NCI-H2227 (cell line): ENCODE data around the gene HNRNPUL1.
"Not testable (repeated sequence)": the region's sequence is repeated elsewhere in the genome, so short reads cannot be mapped to it uniquely, and the experiment has no call there.

Source experiments
- DNase-seq: peaks from one replicate; lab custom pipeline; 2025; ENCODE audit not compliant: unreplicated experiment; lab: John Stamatoyannopoulos, UW

The HNRNPUL1 gene

DNA sequence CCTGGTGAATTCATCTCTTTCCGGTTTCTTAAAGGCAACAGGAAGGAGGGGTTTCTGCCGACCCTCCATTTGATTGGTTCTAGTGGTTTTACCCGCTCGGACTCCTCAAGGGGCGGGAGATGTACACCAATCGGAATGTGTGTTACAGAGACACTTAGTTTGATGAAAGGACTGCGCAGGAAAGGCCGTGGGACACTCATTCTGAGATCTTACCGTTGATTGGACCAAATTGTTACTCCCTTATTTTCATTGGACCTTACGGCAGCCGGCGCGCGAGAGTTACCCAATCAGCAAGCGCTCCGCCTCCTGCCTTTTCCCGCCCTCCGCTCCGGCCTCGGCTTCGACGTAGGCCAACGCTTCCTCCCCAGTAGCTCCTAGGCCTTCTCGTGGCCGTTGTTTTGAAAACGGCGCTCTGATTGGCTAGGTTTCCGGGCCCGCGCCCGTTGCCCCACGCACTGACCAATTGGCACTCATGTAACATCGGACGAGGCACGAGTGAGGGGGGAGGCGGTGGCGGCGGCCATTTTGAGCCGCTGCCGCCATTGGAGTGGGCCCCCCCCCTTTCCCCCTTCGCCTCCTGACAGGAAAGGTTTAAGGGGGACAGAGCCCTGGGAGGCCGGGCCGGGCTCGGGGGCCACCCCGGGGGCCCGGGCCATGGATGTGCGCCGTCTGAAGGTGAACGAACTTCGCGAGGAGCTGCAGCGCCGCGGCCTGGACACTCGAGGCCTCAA is at the start of gene HNRNPUL1:
Gene HNRNPUL1 (plus strand): TSS at position 523 of the 731 bp plus-strand sequence. CDS start 132 bp downstream, at position 655.
- DNase-seq = peak; percentile 100

DNA sequence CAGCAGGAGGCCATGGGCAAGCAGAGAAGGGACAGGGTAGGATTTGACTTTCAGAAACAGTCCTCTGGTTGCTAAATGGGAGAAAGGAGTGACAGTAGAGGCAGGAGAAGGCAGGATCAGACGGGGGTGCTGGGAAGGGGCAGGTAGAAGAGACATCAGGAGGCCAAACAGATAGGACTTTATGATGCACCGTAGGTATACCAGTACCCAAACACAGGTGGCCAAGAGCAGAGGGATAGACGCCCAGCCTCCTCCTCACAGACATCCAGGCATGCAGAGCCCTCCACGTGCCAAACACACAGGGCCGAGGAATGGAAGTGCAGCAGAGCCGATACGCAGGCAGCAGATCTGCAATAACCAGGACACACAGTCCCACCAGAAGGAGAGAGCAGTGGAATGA is 46.4 kb upstream of the HNRNPUL1 start:
- DNase-seq = no peak

DNA sequence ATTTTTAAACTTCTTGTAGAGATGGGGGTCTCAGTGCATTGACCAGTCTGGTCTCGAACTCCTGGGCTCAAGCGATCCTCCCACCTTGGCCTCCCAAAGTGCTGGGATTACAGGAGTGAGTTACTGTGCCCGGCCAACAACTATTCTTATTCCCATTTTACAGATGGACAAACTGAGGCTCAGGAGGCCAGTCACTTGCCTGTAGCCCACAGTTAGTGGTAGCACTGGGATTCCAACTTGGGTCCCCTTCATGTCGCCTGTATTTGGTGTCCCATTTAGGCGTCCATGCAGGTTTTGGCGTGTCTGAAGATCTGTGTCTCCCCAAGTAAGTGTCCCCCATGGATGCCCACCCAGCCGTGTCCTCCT is 45.9 kb upstream of the HNRNPUL1 start:
- no peak for DNase-seq

DNA sequence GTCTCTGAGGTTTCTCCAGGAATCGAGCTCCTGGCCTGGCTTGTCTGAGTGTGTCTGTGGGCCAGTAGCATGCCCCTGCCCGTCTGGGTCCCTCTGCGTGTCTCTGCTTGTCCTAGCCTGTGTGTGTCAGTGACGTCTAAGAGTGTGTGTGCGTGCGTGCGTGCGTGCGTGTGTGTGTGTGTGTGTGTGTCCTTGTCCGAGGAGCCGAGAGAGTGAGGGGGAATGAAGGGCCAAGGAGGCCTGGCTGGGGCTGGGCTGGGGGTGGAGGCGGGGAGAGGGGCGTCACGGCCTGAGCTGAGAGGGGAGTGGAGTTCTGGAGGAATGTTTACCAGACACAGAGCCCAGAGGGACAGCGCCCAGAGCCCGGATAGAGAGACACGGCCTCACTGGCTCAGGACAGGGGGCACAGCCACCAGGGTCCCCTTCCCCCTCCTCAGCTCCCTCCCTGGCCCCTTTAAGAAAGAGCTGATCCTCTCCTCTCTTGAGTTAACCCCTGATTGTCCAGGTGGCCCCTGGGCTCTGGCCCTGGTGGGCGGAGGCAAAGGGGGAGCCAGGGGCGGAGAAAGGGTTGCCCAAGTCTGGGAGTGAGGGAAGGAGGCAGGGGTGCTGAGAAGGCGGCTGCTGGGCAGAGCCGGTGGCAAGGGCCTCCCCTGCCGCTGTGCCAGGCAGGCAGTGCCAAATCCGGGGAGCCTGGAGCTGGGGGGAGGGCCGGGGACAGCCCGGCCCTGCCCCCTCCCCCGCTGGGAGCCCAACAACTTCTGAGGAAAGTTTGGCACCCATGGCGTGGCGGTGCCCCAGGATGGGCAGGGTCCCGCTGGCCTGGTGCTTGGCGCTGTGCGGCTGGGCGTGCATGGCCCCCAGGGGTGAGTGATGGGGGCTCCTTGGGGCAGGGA is 45.3 kb upstream of the HNRNPUL1 start, which contains the start of gene AXL:
Gene AXL (plus strand): TSS at position 609 of the 893 bp plus-strand sequence. CDS start 170 bp downstream, at position 779.
- DNase-seq = peak; percentile 70

DNA sequence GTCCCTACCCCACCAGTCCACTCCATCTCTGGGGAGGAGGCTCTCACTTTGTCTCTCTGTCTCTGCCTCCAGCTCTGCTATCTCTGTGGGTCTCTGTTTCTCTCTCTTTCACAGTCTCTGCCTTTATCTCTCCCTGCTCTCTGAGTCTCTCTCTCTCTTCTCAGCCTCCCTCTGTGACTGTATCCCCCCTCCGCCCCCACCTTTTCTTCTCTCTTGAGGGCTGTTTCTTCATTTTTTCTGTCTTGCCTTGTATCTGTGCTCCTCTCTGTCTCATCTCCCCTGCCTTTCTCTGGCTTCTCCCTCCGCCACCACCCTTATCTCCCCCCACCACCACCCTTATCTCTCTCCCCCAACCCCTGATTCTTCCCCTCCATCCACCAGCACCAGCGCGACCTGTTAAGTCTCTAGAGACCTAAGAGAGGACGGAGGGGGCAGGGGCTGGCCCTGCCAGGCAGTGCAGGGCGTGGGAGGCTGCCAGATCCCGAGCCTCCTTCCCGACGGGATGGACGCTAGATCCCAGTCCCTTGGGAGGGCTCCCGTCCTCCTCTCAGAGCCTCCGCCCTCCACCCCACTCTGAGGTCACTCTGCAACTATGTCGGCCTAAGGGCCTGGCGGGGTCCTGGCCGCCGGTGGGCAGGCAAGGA is 44.1 kb upstream of the HNRNPUL1 start:
- no peak for DNase-seq

DNA sequence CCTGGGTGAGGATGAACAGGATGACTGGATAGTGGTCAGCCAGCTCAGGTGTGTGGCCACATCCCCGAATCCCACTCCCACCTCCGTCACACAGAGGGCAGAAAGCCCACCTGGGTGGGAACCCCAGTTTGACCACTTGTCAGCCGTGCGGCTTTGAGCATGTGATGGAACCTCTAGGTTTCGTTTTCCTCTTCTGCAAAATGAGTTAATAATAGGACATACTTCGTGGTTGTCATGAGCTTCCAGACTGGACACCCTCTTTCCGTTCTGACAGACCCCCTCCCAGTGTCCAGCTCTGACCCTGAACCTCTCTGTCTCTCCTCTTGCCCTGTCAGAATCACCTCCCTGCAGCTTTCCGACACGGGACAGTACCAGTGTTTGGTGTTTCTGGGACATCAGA is 43.4 kb upstream of the HNRNPUL1 start:
- DNase-seq = no peak

DNA sequence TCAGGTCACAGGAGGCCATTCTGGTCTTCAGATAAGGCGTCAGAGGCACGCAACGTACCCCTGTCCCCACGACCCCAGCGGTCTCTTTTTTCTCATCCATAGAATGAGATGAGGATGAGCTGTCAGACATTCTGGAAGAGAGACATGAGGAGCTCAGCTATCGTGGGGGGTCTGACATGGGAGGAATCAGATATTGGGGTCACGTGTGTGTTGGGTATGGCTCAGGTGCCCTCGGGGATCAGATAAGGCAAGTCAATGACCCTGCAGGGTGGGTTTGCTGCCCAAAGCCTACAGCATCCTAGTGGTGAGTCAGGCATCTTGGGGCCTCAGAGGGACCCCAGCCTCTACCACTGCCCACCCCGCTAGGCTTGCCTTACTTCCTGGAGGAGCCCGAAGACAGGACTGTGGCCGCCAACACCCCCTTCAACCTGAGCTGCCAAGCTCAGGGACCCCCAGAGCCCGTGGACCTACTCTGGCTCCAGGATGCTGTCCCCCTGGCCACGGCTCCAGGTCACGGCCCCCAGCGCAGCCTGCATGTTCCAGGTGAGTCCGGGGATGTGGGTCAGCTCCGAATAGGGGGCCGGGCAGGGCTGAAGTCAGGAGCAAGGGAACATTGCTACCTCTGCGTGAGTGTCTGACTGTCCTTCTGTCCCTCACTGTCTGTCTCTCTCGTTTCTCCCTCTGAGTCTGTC is 42.5 kb upstream of the HNRNPUL1 start:
- DNase-seq = no peak

DNA sequence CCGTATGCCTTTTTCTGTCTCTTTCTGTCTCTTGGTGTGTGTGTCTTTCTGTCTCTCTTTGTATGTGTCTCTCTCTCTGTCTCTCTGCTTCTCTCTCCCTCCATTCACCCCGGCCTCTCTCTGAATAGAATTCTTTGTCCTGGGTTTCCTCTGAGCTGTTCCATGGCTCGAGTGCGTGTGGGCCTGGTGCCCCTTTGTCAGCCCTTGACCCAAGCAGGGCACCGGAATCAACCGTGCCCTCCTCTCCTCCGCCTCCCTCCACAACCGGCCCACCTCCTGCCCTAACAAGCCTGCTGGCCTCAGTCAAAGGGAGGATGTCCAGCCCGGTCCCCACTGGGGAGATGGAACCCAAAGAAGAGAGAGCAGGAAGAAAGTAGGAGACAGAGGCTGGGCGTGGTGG is 41.9 kb upstream of the HNRNPUL1 start:
- no peak for DNase-seq

DNA sequence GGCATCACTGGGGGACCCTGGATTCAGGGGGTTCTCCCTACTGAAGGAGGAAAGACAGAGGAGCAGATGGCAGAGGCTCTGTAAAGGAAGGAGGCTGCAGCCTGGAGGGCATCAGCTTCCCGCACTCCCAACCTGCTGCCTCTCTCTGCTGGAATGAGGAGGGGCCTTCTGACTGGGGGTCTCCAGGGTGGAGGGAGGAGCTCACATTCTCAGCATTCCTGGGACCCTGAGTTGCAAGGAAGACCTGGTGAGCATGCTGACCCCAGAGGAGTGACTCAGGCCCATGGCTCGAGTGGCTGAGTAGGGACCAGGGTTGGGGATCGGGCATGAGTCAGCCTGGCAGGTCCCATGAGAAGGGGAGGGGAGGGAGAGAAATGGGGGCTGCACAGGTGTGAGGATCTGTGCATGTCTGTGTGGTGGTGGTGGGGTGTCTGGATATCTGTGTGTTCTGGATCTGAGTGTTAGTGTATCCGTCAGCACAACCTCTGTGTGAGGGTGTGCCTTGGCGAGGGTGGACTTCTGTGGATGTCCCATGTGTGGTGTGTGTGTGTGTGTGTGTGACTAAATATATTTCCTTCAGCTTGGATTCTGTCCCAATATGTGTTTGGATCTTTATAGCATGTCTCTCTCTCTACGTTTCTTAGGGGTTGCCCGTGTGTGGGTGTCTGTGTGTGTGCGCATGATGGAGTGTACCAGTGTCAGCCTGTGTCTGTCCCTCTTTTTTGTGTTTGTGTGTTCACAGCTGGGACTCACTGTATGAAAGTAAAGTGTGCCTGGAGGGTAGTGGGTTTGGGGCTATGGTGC is 40.5 kb upstream of the HNRNPUL1 start:
- DNase-seq = no peak

DNA sequence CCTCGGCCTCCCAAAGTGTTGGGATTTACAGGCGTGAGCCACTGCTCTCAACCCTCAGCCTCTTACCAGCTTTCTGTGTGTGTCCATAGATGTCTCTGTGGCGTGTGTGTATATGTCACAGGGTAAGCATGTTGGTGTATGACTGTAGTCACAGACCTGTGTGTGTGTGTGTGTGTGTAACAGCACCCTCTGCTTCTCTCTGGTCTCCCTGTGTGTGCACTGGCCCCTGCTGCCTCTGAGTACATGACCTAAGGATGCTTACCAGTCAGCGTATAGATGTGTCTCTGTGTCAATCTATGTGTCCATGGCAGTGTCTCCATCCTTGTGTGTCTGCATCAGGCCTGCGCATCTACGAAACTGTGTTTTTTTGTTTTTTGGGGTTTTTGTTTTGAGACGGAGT is 39.5 kb upstream of the HNRNPUL1 start:
- DNase-seq = no peak

DNA sequence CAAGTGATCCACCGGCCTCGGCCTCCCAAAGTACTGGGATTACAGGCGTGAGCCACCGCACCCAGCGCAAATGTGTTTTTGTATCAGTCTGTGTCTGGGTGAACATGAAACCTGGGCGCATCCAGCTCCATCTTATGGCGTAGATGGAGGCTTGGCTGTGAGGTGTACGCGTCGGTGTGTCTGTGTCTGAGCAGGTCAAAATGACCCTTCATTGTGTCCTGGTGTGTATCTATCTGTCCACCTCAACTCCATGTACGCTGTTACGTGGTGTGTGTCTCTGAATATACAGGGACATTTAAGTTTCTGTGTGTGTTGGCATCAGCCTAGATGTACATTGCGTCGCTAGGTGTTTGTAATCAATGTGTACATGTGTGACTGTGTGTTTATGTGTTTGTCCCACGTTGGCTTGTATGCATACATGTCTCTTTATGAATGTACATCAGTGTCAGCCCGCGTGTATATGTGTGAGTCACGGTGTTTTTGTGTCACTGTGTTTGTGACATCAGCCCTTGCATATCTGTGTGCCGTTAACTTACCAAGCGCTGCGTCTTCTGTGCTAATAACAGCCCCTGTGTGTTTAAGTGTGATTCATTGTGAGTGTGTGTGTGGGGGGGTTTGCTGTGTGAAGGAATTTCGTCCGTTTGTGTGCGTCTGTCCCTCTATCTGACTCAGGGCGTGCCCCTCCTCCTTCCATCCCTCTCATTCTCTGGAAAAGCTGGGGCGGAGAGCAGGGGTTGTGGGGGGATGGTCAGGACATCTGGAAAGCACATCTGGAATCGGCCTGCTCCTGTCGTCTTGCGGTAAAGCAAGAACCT is 38.7 kb upstream of the HNRNPUL1 start:
- DNase-seq = no peak

DNA sequence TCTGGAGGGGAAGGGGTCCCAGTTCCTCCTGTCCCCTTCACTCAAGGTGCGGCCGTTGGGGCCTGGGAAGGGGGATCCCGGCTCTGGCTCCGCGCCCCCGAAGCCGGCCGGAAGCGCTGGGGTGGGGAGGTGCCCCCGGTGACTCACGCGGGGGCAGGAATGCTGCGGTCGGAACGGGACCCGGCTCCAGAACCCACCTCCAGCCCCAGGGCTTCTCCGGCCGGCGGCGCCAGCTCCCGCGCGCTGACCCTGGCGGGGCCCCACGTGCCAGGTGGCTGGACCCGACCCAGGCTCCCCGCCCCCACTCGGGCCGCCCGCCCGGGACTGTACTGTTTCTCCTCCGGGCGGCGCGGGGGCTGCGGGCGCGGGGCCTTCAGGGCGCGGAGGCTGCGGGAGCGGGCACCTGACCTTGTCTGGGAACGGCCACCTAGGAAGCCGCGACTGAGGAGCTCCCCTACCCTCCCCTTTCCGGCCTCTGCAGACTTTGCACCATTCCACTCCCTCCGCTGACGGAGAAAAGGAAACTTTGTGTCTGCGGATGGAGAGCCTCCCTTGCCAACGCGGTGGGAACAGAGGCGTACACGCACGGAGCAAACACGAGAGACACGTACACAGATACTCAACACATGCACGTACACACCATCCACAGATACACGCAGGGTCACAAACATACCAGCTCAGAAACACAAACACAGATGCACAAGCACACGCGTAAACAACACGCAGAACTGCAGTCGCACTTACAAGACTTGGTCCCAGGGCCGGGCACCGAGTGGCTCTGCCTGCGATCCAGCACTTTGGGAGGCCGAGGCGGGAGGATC is 37.9 kb upstream of the HNRNPUL1 start:
- peak; percentile 63 for DNase-seq

DNA sequence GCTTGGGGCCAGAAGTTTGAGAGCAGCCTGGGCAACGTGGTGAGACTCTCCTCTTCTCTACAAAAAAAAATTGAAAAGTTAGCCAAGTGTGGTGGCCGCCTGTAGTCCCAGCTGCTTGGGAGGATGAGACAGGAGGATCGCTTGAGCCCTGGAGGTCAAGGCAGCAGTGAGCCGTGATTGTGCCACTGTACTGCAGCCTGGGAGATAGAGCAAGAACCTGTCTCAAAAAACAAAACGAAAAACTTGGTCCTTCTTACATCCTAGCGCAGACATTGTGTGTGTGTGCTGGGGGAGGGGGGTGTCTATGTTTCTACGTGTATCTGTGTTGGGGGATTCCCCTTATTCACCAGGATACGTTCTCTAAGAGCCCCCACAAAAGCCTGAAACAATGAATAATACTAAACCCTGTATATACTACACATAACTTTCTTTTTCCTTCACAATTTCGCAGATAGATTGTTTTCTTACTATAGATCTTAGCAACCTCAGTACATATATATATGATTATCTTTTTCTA is 37.2 kb upstream of the HNRNPUL1 start:
- DNase-seq = no peak

DNA sequence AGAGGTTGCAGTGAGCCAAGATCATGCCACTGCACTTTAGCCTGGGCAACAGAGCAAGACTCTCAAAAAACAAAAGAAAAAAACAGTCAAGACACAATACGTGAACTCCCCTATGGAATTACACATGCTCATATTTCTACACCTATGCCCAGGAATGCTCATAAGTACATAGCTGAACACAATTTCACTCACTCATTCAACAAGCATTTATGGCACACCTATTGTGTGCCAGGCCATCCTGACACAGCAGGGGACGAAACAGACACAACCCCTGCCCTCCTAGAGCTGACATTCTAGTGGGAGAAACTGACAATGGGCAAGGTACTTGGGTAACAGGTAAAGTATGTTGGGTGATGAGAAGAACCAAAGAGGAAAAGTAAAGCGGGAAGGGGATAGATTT is 35.7 kb upstream of the HNRNPUL1 start:
- DNase-seq = no peak

DNA sequence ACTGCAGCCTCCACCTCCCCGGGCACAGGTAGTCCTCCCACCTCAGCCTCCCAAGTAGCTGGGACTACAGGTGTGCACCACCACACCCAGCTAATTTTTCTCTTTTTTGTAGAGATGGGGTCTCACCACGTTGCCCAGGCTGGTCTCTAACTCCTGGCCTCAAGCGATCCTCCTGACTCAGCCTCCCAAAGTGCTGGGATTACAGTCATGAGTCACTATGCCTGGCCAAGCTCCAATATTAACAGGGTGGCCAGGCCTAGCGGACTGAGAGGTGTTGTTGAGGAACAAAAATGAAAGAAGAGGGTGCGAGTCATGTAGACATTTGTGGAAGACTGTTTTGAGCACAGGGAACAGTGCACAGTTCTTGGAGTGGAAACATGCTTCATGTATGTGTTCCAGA is 34.8 kb upstream of the HNRNPUL1 start:
- not testable (repeated sequence) for DNase-seq

DNA sequence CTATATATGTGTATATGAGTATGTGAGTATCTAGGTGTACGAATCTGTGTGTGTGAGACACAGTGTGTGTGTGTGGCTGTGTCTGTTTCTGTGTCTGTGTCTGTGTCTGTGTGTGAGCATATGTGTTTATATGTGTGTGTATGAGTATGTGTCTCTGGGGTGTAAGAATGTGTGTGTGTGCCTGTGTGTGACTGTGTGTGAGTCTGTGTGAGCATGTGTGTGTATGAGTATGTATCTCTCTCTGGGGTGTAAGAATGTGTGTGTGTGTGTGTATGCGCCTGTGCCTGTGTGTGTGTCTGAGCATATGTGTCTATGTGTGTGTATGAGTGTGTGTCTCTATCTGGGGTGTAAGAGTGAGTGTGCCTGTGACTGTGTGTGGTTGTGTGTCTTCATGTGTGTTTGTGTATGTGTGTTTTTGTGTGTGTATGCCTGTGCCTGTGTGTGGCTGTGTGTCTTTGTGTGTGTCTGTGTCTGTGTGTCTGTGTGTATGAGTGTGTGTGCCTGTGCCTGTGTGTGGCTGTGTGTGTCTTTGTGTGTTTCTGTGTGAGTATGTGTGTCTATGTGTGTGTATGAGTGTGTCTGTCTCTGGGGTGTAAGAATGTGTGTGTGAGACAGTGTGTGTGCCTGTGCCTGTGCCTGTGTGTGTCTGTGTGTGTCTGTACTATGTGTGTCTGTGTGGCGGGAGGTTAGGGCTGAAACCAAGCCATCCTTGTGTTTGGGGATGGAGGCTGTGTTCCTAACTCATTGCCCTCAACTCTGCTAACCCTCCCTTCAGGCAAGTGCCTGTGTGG is 33.9 kb upstream of the HNRNPUL1 start:
- no peak for DNase-seq

DNA sequence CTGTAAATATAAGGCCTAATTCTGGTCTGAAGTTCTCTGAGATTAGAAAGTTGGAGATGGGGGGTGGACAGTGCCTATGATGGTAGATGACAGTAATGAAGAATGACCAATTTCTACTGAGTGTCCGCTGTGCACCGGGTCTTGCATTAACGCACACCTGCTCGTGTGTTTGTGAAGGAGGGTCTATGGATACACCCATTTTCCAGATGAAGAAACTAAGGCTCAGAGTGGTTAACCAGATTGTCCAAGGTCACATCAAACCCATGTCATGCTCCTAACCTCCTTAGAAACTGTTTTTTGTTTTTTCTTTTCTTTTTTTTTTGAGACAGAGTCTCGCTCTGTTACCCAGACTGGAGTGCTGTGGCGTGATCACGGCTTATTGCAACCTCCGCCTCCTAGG is 31.5 kb upstream of the HNRNPUL1 start:
- no peak for DNase-seq
